Activated T-helper 9 cell treated with anti-CD3 and anti-CD28 coated beads, Interleukin-2, amount 50 U/mL, for 16 hours (primary cell): Measurements from ENCODE around the gene RAD52.

Experiments
- DNase-seq: peaks from one replicate; pipeline ENCODE4 v3.0.0-alpha.2; 2020; ENCODE audit warnings: low read depth

The RAD52 gene

DNA sequence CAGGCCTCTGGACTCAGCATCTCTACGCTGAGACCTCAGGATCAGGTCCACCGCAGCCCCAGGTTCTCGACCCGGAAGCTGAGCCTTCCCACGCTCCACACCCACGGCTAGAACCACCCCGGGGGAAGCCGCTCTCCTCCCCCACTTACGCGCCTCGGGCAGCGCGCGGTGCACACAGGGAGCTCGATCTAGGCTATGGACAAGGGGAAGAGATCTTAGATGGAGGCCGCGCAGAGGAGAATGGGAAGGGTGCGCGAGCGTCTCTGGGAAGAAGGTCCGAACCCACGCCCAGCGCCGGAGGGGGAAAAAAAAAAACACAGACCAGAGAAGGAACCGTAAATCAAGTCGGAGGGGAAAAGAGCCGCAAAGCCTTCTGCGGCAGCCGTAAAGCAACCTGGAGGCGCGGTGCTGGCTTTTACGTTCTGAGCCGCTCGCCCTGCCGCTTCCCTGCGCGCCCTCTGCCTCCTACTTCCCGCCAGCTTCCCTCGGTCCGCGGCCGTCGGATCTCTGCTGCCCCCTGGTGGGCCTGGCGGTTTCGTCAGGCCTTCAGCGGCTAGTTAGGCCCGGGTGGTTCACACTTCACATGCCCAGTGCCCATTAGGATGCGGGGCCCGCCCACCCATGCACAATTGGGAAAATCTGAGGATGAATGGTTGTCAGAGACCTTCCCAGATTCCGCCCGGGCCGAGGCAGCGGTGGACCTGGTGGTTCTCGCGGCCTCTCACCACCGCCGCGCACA, at the start of gene RAD52:
Gene RAD52 (minus strand): TSS at position 242 of the 739 bp plus-strand sequence. CDS start 16,636 bp downstream, outside the sequence.
- DNase-seq, result peak; percentile 97

DNA sequence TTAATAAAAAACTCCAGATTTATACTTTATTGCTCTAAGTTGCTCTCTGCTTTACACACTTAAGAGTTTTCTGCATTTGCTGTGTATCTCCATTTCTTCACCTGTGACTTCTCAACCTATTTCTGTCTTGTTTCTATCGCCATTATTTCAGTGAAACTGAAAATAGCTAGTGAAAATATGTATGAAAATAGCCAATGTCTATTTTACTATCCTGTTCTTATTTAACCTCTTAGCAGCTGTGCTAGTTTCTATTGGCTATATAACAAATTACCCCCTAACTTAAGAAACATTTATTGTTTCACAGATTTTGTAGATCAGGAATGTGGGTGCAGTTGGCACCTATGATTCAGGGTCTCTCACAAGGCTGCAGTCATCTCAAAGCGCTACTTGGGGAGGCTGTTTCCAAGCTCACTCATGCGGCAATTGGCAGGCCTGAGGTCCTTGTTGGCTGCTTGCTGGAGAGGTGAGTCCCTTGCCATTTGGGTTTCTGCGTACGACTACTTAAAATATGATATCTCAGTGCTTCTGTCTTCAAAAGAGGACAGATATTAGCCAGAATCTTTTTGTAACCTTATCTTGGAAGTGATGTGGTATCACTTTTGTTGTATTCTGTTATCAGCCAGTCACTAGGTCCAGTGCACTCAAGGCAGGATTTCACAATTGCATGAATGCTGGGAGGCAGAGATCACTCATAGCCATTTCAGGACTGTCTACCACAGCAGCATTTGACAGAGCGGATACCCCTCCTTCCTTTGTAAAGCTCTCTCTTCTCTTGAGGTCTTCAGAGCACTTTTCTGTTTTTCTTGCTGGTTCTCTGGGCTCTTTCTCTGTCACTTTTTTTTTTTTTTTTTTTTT, 48.8 kb upstream of the RAD52 start:
- DNase-seq, result no peak

DNA sequence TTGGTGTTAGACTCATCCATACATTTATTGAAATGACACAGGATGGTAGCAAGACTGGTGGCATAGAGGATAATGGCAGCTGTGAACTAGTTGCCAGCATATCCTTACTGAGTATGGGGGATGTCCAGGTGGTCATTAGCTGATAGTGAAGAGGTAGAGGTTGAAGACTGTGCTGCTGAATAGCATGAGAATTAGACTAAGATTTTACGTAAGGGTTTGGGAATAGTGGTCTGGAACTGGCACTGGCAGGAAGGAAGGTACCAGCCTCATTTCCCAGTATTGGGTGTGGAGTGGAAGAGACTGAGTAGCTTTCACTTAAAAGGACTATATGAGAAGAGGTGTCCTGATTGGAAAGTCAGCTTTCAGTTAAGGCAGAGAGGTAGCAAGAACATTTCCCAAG, 48.0 kb upstream of the RAD52 start:
- DNase-seq, result no peak

DNA sequence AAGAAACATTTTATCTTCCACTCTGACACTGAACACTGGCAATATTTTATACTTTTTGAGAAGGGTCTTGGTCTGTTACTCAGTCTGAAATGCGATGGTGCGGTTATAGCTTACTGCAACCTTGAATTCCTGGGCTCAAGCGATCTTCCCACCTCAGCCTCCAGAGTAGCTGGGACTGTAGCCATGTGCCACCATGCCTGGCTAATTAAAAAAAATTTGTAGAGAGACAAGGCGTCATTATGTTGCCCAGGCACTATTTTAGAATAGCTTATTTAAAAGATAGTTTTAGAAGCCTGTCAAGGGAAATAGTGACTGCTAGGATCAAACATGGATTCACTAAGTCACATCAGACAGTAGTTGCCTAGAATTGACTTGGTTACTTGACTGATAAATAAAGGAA, 47.4 kb upstream of the RAD52 start:
- no peak for DNase-seq

DNA sequence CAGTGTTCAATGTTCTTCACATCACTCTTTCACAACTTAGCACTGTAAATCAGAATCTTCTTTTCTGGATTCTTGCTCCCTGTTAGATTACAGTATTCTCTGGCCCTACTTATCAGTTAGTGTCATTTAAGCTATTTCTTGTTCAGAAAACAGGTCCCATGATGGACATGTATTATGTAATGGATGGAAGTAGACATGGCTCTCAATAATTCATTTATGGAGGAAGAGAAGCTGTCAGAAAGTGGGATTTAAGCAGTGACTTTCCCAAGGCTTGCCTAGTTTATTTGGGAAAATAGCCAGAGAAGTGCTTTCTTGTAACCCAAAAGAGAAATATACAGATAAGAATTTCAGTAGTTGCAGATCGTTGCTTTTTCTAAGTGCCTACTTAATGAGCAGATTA, 43.2 kb upstream of the RAD52 start:
- DNase-seq, result no peak

GRCh38 chr12:991350-992333, 42.1 kb upstream of the RAD52 start:
- DNase-seq, result no peak

- peak; percentile 81 for DNase-seq
These were observed 41.3 kb upstream of the RAD52 start, which contains the start of gene ERC1 for GRCh38 chr12:990661-991349. ERC1 (plus strand) TSS chr12:991223; CDS start chr12:1027904, 36,681 bp downstream.

GRCh38 chr12:989751-990660, 40.5 kb upstream of the RAD52 start:
- DNase-seq, result peak; percentile 27

DNA sequence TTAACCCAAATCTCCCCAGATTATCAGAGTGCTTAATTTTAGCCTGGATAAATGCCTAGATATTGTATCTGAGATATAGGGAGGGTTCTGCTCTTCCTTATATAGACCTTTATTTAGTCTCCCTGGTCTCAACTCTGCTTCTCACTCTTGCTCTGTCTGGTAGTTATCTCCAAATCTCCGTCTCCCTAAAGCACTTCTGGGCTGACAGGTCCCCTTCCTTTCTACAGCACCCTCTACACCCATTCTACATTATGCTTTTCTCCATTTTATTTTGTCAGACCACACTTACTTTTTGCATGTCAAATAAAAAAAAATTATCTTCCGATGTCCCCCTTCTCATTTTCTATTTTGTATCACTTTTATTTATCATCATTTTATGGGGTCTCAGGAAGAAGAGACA, 39.6 kb upstream of the RAD52 start:
- DNase-seq, result no peak

DNA sequence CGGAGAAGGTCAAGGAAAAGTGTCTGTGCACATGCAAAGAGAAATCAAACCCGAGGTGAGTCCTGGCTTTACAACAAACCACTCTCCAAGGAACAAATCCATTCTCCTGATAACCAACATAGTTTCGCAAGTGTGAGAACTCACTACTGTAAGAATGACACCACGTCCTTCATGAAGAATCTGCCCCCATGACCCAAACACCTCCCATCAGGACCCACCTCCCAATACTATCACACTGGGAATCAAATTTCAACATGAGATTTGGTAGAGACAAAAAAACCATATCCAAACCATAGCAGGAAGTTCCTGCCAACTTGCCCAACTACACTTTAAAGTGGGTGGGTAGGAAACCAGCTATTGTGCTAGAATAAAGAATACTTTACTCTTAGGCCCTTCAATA, 39.2 kb upstream of the RAD52 start:
- DNase-seq, result no peak

DNA sequence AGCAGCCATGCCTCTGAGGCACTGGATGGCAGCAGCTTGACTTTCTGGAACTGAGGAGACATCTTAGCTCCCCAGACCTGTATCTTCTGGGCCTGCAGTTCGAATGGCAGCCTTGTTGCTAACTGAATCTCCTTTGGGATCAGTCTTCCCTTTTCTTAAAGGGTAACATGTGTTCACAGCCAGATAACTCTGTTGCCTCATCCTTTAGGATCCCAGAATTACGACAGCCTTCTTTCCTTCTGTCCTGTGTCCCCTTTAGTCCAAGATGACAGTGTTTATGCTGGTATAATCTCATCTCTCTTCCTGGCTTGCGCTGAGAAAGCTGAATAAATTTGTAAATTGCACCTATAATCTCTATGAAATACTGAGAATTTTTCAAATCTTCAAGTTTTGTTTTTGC, 32.5 kb upstream of the RAD52 start:
- DNase-seq, result no peak

GRCh38 chr12:981176-981828, 31.8 kb upstream of the RAD52 start:
- no peak for DNase-seq

DNA sequence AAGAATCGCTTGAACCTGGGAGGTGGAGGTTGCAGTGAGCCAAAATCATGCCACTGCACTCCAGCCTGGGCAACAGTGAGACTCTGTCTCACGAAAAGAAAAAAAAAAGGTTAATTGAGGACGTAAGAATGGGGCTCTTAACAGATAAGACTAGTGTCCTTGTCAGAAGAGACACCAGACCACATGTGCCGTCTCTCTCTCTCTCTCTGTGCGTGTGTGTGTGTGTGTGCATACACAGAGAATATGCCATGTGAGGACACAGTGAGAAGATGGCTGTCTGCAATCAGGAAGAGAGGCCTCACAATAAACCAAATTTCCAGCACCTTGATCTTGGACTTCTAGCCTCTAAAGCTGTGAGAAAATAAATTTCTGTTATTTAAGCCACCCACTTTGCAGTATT, 29.9 kb upstream of the RAD52 start:
- DNase-seq, result no peak

DNA sequence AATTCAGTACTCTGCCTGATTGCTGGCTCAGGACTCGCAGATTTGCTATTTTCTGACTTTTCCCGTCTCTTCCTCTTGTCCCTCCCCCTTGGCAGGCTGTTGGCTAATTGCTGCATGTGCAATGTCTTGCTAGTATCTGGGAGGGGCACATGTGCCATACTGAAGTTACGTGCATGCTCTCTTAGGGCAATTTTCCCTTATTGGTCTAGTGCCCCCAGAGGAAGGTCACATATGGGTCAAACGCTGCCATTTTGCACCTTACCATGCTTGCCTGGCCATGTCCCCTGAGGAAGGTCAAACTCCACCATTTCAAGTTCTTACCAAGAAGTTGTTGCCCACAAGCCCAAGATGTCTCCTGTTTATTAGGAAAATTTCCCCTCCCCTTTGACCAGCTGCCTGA, 27.7 kb upstream of the RAD52 start:
- DNase-seq, result no peak

GRCh38 chr12:976644-977043, 27.1 kb upstream of the RAD52 start:
- DNase-seq, result no peak

- DNase-seq, result no peak
These were observed 24.9 kb upstream of the RAD52 start for GRCh38 chr12:974271-974862.

DNA sequence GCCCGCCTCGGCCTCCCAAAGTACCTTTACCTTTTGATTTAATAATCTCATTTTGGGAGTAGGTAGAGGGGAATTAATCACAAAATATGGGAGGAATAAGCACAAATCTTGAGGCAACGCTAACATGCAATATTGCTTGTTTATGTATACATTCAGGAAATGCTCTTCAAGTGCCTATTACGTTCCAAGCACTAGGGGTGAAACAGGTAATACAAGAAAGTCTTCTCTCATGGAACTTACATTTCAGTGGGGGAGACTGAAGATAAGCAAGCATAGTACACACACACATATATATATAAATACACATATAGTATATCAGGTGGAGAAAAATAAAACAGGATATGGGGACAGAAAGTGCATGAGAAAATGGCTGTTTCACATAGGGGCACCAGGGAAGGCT, 22.5 kb upstream of the RAD52 start:
- no peak for DNase-seq

DNA sequence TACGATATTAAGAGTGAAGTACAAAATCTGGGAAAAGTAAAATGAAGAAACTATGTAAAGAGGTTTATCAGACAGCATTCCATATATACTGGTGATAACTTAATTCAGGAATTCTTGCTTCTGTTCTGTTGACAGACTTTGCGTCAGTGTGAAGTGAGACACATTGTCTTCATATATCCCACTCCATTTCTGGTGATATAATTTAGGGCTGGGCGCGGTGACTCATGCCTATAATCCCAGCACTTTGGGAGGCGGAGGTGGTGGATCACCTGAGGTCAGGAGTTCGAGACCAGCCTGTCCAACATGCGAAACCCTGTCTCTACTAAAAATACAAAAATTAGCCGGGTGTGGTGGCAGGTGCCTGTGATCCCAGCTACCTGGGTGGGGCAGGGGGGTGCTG, 20.3 kb upstream of the RAD52 start:
- DNase-seq, result no peak

- no peak for DNase-seq
These were observed 19.1 kb upstream of the RAD52 start for GRCh38 chr12:968545-968944.
